Fibroblast of mammary gland (primary cell): ENCODE data around the gene GALNT2.

ENCODE experiments used
- DNase-seq: peaks from one replicate; pipeline ENCODE4 v3.0.0-alpha.2; 2010; ENCODE audit warnings: low read depth
- H3K4me3 ChIP-seq: 2 replicates; pipeline ENCODE4 v1.5.1; 2011; ENCODE audit warnings: low read depth, mild to moderate bottlenecking, low read length, moderate library complexity; ENCODE audit not compliant: control insufficient read depth
- CTCF ChIP-seq: conservative IDR thresholded peaks from 2 replicates; pipeline ENCODE4 v1.5.1; 2011; ENCODE audit warnings: low read depth, low read length, inconsistent platforms; ENCODE audit not compliant: control insufficient read depth, insufficient read depth

The GALNT2 gene

DNA sequence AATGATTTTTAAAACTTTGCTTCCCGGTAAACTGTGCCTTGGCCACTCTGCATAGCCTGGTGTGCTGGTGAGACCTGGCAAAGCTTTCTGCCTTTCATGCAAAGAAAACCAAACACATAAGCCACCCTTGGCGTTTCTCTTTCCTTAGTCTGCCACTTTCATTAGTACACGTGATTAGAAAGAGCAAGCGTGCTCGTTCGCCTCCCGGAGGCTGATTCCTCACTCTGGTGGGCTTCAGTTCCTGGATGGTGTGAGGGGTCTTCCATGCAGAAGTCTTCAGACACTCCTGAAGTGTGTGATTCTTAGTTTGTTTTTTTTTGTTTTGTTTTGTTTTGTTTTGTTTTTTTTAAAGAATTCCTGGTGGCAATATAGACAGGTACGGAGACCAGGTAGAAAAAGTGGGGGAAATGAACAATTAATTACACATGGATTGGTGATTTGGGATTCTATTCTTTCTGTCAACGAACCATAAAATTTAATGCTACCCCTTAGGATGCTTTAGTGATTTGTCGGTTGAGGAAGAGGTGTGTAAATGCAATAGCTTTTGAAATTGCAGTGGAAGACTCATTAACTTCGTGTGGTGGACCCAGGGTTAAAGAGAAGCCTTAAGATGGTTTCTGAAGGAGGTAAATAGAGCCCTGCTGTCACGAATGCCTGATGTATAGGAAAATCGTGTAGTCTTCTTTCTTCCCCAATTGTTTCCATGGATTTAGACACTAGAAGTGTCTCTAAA, 2.1 kb downstream of the GALNT2 start:
- peak; percentile 13 for TF ChIP-seq CTCF
- DNase-seq, result no peak

DNA sequence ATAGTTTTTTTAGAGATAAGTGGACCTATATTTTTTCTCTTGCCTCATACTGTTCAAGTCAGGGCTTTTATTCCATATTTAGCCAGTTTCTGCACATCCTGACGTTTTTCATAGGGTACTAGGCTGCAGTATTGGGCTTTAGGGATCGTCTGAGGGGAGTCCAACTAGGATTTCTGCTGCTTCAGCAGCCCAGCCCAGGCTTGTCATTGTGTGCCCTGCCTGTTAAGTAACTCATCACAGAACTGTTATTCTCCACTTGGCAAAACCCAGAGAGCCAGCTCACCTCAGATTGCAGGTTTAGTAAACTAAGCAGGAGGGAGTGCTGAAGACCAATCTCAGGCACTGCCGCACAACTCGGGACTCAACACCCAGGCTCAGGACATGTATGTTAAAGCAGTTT, 2.8 kb downstream of the GALNT2 start:
- no peak for DNase-seq
- no peak overlapping the region for H3K4me3 ChIP-seq
- no peak for TF ChIP-seq CTCF

More for the DNA sequence above, 2.1 kb downstream of the GALNT2 start:
- H3K4me3 ChIP-seq, result peak overlapping the region; percentile 86

- no peak overlapping the region for H3K4me3 ChIP-seq
- no peak for DNase-seq
- TF ChIP-seq CTCF, result no peak
Measured at GRCh38 chr1:230070321-230071208, 3.5 kb downstream of the GALNT2 start.

GRCh38 chr1:230071316-230071715, 4.3 kb downstream of the GALNT2 start:
- DNase-seq, result no peak
- TF ChIP-seq CTCF, result no peak
- H3K4me3 ChIP-seq, result no peak overlapping the region

DNA sequence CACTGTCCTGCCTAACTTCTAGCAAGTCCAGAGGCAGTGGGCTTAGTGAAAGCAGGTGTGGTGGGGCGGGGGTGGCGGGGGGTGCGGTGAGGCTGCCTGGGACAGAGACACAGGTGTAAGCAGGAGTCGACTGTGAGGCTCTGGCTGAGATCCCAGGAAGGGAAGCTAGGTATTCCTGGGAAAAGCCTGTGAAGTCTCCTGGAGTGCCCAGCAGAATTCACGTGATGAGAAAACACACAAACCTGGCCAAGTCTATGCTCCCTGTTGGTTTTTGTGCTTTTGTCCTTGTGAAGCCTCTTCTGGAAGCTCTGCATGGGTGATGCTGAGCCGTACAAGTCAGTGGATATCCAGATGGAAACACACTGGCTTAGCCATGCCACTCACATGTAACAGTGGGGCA, 5.3 kb downstream of the GALNT2 start:
- H3K4me3 ChIP-seq, result no peak overlapping the region
- no peak for DNase-seq
- no peak for TF ChIP-seq CTCF

GRCh38 chr1:230072866-230073265, 5.8 kb downstream of the GALNT2 start:
- DNase-seq, result no peak
- no peak overlapping the region for H3K4me3 ChIP-seq
- TF ChIP-seq CTCF, result no peak
